Ramos (cell line): ENCODE measurements around the gene PEPD.
"Not testable (repeated sequence)": the region's sequence is repeated elsewhere in the genome, so short reads cannot be mapped to it uniquely, and the experiment has no call there.

ENCODE experiments used
- in situ Hi-C: fragments of 300-500 bp; cut with MboI; formaldehyde crosslinking; loops from one replicate; pipeline ENCODE4 v1.14.3; 2022; ENCODE audit warnings: low sequenced_read_pairs; ENCODE audit not compliant: unreplicated experiment

Gene PEPD

GRCh38 chr19:33499671-33500506, 21.7 kb downstream of the PEPD start:
- in situ Hi-C loops = no loop called here

- in situ Hi-C loops = no loop called here
These were observed 22.3 kb downstream of the PEPD start for GRCh38 chr19:33499248-33499647.

DNA sequence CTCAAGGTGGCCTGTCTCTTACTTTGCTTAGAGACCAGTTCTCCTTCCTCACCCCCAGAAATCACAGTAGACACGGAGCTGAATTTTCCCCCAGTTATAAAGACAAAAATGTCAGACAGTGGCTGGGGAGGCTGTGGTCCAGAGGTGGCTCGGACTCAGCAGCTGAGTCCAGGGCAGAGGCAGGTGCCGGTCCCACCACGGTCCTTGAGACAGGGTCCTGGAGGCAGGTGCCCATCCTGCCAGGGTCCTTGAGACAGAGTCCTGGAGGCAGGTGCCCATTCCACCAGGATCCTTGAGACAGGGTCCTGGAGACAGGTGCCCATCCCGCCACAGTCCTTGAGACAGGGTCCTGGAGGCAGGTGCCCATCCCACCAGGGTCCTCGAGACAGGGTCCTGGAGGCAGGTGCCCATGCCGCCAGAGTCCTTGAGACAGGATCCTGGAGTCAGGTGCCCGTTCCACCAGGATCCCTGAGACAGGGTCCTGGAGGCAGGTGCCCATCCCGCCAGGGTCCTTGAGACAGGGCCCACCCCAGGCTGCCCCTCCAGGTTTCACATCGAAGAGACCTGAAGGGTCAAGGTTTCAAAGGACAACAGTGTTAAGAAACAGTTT, 23.1 kb downstream of the PEPD start:
- in situ Hi-C loops = no loop called here

- in situ Hi-C loops = no loop called here
These were observed 23.8 kb downstream of the PEPD start for GRCh38 chr19:33497778-33498175.

DNA sequence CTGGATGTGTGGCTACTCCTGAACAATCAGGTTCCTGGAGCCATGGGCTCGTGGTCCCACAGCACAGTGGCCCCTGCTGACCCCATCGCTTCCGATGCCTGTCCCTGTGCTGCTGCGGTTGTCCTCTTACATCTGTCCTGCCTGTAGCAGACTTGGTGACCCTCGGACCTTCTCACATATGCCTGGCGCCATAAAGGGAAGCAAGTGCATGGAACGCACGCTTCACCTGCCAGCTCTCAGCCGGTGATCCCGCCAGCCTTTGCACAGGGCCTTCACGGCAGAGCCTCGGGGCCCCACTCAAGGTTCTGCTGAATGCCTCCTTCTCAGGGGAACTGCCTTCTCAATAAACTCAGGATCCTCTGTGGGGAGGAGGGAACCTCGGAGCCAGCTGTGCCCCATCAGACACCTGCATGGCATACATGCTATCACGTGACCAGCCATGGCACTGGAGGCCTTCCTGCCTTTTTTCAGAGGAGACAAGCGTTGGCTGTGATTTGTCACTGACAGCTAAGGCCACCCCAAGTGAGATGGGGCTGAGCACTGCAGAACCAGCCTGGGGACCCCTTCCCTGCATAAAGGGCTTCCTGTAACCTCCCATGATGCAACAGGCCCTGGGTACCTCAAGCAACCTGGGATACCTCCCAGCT, 24.3 kb downstream of the PEPD start:
- in situ Hi-C loops = no loop called here

DNA sequence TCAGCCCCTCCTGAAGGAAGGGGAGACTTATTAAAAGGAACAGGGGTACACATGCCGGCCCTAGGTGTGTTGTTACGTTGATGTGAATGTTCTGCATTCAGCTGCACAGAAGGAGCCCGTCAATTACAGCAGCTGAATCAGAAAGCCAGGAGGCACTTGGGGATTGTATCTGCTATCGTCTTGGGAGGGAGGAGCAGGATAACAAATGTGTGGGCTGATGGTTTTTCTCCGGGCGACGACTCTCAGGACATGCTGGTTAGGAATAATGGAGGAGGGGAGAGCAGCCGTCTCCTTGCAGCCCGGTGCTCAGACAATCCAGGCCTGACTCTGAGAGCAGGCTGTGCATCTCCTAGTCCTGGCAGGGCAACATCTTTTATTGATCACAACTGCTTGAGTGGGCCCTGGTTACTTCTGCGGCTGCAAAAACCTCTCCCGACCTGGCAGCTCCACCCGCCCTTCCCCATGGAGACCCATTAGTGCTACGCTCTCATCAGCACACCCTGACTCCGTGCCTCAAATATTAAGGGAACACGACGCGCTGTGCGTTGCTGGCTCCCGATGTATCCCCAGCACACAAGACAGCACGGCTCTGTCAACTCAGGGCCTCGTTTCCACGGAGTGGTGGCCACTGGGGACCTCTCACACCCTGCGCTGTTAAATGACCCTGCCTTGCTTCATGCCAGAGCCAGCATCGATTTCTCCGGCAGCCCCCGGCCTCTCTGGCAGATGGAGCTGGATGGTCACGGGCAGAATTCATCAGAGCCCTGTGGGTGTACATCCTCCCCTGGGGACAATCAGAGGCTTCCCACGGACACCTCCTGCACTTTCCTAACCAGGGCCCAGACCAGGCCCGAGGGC, 25.3 kb downstream of the PEPD start:
- in situ Hi-C loops = no loop called here

DNA sequence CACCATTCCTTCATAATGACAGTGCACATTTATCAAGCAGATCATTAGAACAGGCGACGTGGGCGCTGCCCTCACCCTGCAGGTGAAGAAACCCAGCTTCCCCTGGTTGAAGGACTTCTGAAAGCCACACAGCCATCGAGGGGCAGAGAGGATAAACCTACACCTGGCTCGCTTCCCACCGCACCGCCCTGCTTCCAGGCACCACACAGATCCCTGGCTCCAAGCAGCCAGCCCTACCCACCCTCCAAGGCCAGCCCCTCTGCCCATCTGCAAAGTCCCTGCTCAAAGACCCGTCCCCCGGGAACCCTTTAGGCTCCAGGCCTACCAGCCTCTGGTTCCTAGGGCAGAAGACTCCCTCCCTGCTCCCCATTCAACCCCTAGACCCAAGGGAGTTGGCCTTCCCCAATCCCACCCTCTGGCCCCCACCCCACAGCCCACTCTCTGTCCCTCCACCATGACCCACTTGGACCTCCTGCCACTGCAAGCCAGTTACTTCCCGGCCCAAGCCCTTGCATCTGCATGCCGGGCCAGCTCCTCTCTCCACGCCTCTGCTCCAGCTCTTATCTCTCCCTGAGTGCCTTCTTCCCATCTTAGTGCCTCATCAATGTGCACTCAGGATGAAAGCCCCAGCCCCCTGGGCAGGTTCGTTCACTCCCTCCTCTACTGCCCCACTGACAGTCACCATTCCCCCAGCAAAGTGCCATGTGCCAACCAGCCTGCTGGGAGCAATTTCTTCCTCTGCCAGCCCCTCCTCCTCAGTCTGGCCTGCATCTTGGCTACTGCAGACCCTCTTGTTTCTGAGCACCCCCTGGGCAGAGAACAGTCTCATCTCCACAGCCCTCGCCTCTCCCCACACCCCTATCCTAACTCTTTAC, 28.0 kb downstream of the PEPD start:
- in situ Hi-C loops = no loop called here

DNA sequence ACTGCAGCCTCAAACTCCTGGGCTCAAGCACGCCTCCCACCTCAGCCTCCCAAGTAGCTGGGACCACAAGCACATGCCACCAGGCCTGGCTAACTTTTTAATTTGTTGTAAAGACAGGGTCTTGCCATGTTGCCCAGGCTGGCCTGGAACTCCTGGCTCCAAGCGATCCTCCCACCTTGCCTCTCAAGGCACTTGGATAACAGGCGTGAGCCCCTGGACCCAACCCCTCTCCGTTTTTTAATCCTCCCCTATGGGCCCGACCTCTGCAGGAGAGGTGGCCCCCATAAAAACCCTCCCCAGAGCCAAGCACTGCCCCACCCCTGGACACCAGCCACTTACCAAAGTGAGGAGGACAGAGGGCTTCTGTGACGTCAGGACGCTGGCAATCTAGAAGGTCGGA, 28.6 kb downstream of the PEPD start:
- in situ Hi-C loops = no loop called here

DNA sequence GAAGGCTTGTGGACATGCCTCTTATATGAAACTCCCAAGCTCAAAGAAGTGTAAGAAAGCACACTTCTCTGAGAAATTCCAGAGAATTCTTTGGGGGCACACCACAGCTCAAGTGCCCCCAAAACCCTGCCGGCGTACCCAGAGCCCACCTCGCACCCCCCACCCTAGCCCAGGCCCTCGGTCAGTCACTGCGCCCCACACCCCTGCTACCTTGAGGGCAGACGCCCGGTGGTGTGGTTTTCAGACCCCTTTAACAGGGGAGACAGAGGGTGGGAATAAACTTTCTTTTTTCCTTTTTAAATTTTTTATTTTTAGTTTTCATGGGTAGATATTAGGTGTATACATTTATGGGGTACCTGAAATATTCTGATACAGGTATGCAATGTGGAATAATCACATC, 29.5 kb downstream of the PEPD start:
- in situ Hi-C loops = no loop called here

GRCh38 chr19:33490596-33490995, 31.0 kb downstream of the PEPD start:
- in situ Hi-C loops = not testable (repeated sequence)

DNA sequence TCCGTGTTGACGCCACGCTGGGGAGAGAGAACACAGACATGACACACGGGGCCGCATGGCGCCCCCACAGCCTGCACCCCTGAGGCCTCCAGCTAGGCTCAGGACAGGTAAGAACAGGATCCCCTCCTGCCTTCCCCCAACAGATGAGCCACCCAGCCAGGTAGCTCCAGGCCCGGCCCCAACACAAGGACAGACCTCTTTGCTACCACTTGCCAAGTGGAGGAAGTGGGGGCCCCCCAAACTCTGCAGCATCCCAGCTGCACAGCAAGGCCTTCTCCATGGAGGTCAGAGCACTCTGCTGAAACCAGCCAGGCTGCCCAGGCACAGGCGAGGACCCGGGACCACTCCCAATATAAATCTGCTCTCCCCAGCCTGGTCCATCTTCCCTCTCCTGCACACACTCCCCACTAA, 31.5 kb downstream of the PEPD start:
- in situ Hi-C loops = no loop called here

- in situ Hi-C loops = no loop called here
These were observed 32.8 kb downstream of the PEPD start for GRCh38 chr19:33488826-33489225.

GRCh38 chr19:33487901-33488800, 33.4 kb downstream of the PEPD start:
- in situ Hi-C loops = no loop called here

DNA sequence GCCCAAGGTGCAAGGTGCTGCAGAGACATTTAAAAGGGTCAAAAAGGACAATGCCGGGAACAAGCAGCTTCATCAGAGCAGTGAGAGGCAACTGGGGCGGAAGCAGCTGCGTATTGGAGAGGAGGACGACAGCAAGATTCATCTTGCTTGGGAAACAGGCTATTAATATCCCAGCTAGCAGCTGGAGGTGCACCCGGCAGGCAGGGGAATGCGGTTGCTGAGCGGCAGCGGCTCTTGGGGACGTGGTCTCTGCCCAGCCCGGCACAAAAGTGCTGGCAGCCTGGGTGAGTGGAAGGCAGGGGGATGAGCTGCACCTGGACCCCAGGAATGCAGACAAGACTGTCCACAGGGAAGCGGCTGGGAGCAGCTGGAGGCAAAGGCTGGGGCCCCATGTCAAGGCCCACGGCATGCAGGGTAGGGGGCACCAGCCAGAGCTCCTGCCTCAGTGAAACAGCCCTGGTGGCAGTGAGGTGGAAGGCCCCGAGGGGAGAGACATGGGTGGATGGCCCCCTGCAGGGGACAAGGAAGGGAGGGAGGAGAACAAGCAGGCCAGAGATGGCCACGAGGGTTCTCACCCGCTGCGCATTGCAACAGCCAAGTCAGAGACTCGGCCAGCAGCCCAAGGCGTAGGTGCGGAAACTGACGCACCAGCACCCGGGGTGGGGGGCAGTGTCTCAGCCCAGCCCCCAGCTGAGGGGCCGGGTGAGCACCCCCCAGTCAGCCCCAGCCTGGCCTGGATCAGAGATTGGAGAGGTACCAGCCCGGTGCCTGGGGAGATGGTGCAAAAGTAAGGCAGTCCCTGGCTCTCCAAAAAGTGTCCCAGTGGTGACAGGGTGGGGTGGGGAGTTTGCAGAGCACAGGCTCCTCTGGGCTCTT, 34.4 kb downstream of the PEPD start:
- in situ Hi-C loops = no loop called here

- in situ Hi-C loops = no loop called here
These were observed 35.2 kb downstream of the PEPD start for GRCh38 chr19:33486407-33486806.

GRCh38 chr19:33484226-33484774, 37.3 kb downstream of the PEPD start:
- in situ Hi-C loops = no loop called here

GRCh38 chr19:33482476-33482875, 39.1 kb downstream of the PEPD start:
- in situ Hi-C loops = no loop called here
